K562 (cell line): ENCODE data around the gene RCL1. TPM values are rescaled to one million over a fixed set of nuclear protein-coding genes. Genes with fewer than 3 reads are reported as not detected.

ENCODE experiments used
- COPS2 ChIP-seq: fragments of 450-650 bp; conservative IDR thresholded peaks from 2 replicates; pipeline ENCODE4 v1.6.1; 2016; ENCODE audit warnings: mild to moderate bottlenecking, moderate library complexity
- FOXJ2 ChIP-seq: fragments of 200-800 bp; sonication (Bioruptor generic); IDR thresholded peaks from 2 replicates; pipeline ENCODE4 v1.6.1; 2016; ENCODE audit warnings: missing genetic modification characterization, missing compliant biosample characterization
- MTA2 ChIP-seq: fragments of 450-650 bp; IDR thresholded peaks from 2 replicates; pipeline ENCODE4 v1.6.1; 2016; ENCODE audit warnings: low read depth
- NCOA1 ChIP-seq: fragments of 450-650 bp; IDR thresholded peaks from 2 replicates; pipeline ENCODE4 v1.6.1; 2016; ENCODE audit warnings: low read depth
- NCOA4 ChIP-seq: fragments of 450-650 bp; IDR thresholded peaks from 2 replicates; pipeline ENCODE4 v1.6.1; 2018; ENCODE audit warnings: mild to moderate bottlenecking; ENCODE audit not compliant: partially characterized antibody
- PTTG1 ChIP-seq: fragments of 450-650 bp; IDR thresholded peaks from 2 replicates; pipeline ENCODE4 v1.6.1; 2016; ENCODE audit warnings: low read depth, mild to moderate bottlenecking, missing genetic modification characterization, missing compliant biosample characterization
- RHOXF2B ChIP-seq: fragments of 250-450 bp; sonication (Bioruptor Pico); conservative IDR thresholded peaks from 2 replicates; pipeline ENCODE4 v1.5.1; 2021
- SNRNP70 ChIP-seq: fragments of 200-400 bp; formaldehyde crosslinking; optimal IDR thresholded peaks from 2 replicates; pipeline ENCODE3; 2017; ENCODE audit warnings: low read depth, low read length
- XRCC4 ChIP-seq: IDR thresholded peaks from one replicate; pipeline ENCODE4 v1.6.1; 2011; ENCODE audit not compliant: insufficient read depth, insufficient read length; ENCODE audit errors: extremely low read depth
- ZNF12 ChIP-seq: sonication (generic); formaldehyde crosslinking; IDR thresholded peaks from 2 replicates; pipeline ENCODE4 v1.4.0; 2020; ENCODE audit warnings: mild to moderate bottlenecking, missing genetic modification reagents
- ZNF197 ChIP-seq: fragments of 200-800 bp; sonication (Bioruptor generic); IDR thresholded peaks from 2 replicates; pipeline ENCODE4 v1.6.1; 2016; ENCODE audit warnings: low read depth, missing genetic modification characterization, missing compliant biosample characterization
- ZNF318 ChIP-seq, 2 experiments: fragments of 450-650 bp; IDR thresholded peaks; 2 replicates each; pipeline ENCODE4 v1.6.1; 2016; ENCODE audit warnings: mild to moderate bottlenecking in 2 of 2, borderline replicate concordance in 1 of 2, low read depth in 1 of 2, moderate library complexity in 1 of 2
- ZNF436 ChIP-seq: fragments of 250-450, 450-650 bp; sonication (Bioruptor Pico); formaldehyde crosslinking; IDR thresholded peaks from 2 replicates; pipeline ENCODE4 v1.7.0; 2020; ENCODE audit warnings: mild to moderate bottlenecking
- ZNF507 ChIP-seq: conservative IDR thresholded peaks from 2 replicates; pipeline ENCODE4 v1.6.1; 2017; ENCODE audit warnings: missing genetic modification characterization, missing compliant biosample characterization
- polyA plus RNA-seq, 8 experiments: library from polyadenylated mRNA; depleted of rRNA in 4 of 8; stranded (reverse) in 5 of 8; unstranded in 3 of 8; fragments of >200 nt; fragmentation: Nextera tagmentation in 2 of 8; fragmentation: Illumina TruSeq in 1 of 8; extraction: Ambion mirVana in 2 of 8; extraction: Trizol in 1 of 8; gene quantifications; 2 replicates each; pipeline versions ENCODE4 v1.2.1 to v1.2.3, GENCODE V29; 2011 to 2014; ENCODE audit warnings: inconsistent platforms in 1 of 8, missing spikeins in 1 of 8
- total RNA-seq, 7 experiments: library from RNA; depleted of rRNA in 6 of 7; stranded (reverse); fragments of >200 nt in 6 of 7; fragmentation: Illumina TruSeq in 2 of 7; extraction: Trizol in 2 of 7; gene quantifications; 2 replicates each; pipeline versions ENCODE4 v1.2.1 to v1.2.3, GENCODE V29; 2011 to 2021; ENCODE audit warnings: low replicate concordance in 1 of 7
- TF ChIP-seq, protein P1 (sequence below), 2 experiments: fragments of 450-650 bp; IDR thresholded peaks; 2 replicates each; pipeline ENCODE4 v1.6.1; 2018; ENCODE audit warnings: mild to moderate bottlenecking in 2 of 2, low read depth in 1 of 2; ENCODE audit not compliant: partially characterized antibody in 2 of 2
- TF ChIP-seq, protein P2 (sequence below): conservative IDR thresholded peaks from 2 replicates; pipeline ENCODE4 v1.6.1; 2011; ENCODE audit warnings: low read depth, mild to moderate bottlenecking, low read length; ENCODE audit not compliant: control insufficient read depth

The RCL1 gene
- total and polyA plus RNA-seq, 9 of the 15 experiments (the other 6 are each of a cell fraction or from before 2014, with no cell fraction given), result 24.0 to 67.7 (median 38.6) TPM

GRCh38 chr9:4852419-4852818 is 59.7 kb downstream of the RCL1 start (continued):
- TF ChIP-seq ZNF318 (IDR thresholded peaks at IDR 0.05; ENCODE audit: borderline replicate concordance in 1 of 2, low read depth in 1 of 2) (no peak), SNRNP70 (no peak), FOXJ2 (no peak), ZNF12 (CRISPR knock-in tag) (no peak), RHOXF2B (no peak), NCOA1 (peak; percentile 76; the same call in 1 of the 2 replicates), ZNF197 (no peak), ZNF436 (no peak), PTTG1 (tag) (no peak), XRCC4 (no peak), ZNF507 (tag) (no peak), MTA2 (peak; percentile 82), NCOA4 (no peak), COPS2 (no peak)
- TF ChIP-seq, protein P1, sequence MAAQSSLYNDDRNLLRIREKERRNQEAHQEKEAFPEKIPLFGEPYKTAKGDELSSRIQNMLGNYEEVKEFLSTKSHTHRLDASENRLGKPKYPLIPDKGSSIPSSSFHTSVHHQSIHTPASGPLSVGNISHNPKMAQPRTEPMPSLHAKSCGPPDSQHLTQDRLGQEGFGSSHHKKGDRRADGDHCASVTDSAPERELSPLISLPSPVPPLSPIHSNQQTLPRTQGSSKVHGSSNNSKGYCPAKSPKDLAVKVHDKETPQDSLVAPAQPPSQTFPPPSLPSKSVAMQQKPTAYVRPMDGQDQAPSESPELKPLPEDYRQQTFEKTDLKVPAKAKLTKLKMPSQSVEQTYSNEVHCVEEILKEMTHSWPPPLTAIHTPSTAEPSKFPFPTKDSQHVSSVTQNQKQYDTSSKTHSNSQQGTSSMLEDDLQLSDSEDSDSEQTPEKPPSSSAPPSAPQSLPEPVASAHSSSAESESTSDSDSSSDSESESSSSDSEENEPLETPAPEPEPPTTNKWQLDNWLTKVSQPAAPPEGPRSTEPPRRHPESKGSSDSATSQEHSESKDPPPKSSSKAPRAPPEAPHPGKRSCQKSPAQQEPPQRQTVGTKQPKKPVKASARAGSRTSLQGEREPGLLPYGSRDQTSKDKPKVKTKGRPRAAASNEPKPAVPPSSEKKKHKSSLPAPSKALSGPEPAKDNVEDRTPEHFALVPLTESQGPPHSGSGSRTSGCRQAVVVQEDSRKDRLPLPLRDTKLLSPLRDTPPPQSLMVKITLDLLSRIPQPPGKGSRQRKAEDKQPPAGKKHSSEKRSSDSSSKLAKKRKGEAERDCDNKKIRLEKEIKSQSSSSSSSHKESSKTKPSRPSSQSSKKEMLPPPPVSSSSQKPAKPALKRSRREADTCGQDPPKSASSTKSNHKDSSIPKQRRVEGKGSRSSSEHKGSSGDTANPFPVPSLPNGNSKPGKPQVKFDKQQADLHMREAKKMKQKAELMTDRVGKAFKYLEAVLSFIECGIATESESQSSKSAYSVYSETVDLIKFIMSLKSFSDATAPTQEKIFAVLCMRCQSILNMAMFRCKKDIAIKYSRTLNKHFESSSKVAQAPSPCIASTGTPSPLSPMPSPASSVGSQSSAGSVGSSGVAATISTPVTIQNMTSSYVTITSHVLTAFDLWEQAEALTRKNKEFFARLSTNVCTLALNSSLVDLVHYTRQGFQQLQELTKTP (IDR thresholded peaks at IDR 0.05; ENCODE audit: low read depth in 1 of 2, partially characterized antibody in 2 of 2), result peak in 1 of 2 experiments; percentile 21
- TF ChIP-seq, protein P2, sequence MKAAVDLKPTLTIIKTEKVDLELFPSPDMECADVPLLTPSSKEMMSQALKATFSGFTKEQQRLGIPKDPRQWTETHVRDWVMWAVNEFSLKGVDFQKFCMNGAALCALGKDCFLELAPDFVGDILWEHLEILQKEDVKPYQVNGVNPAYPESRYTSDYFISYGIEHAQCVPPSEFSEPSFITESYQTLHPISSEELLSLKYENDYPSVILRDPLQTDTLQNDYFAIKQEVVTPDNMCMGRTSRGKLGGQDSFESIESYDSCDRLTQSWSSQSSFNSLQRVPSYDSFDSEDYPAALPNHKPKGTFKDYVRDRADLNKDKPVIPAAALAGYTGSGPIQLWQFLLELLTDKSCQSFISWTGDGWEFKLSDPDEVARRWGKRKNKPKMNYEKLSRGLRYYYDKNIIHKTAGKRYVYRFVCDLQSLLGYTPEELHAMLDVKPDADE, result 0 out of 2 replicates have a peak, but pooled peaks have one; percentile 29
